Measurements from ENCODE around the gene NRL. TPM values are rescaled to one million over a fixed set of nuclear protein-coding genes. Genes with fewer than 3 reads are reported as not detected.

Gene NRL
- total and polyA plus RNA-seq, 2 donors (not counting 3 experiments of a cell fraction or from before 2014, with no cell fraction given), result 0.71 to 1.1 TPM

GRCh38 chr14:24122416-24122815 lies 7.7 kb upstream of the NRL start:
- H3K4me2 ChIP-seq (ENCODE audit: insufficient read depth, low read length), result no peak overlapping the region
- intact Hi-C loops (cut with micrococcal nuclease), result no loop called here
- no peaks in the 10 kb centered on the region for H3K79me2 ChIP-seq (ENCODE audit: control insufficient read depth, insufficient read depth, low read length)
- peaks cover 11 to 35% of the 10 kb centered on the region in 2 experiments for H3K36me3 ChIP-seq (ENCODE audit: control insufficient read depth in 2 of 2, extremely low read depth in 1 of 2, insufficient read depth in 2 of 2, low read length in 2 of 2)
- H3K9ac ChIP-seq (replicated peaks; ENCODE audit: extremely low read depth, insufficient read depth, low read length), result no peak overlapping the region
- dilution Hi-C loops (cut with MboI; ENCODE audit: extremely low pct_ligation_motif_present, low sequenced_read_pairs), result no loop called here
- BruUV-seq (replicated peaks), result no TSS peak
- H2AFZ ChIP-seq (ENCODE audit: low read depth, low read length), result no peak overlapping the region
- DNase-seq (ENCODE audit: low read depth, low spot score) (no peak), FAIRE-seq (no peak)
- CTCF ChIA-PET, result interaction anchor here (0.6 to 1.3 kb wide), 2 partner anchors 39 to 64 kb away, joined by 3 read pairs; partner anchors contain the start of gene IRF9
- H4K20me1 ChIP-seq (replicated peaks; ENCODE audit: control insufficient read depth, extremely low read depth, insufficient read depth, low read length), result no peaks in the 10 kb centered on the region
- H3K4me3 ChIP-seq (replicated peaks in 1 of 3; ENCODE audit: insufficient read depth in 1 of 3, low read depth in 1 of 3, low read length in 3 of 3), result no peak overlapping the region
- H3K9me3 ChIP-seq (replicated peaks; ENCODE audit: control insufficient read depth, insufficient read depth, low read length), result no peaks in the 10 kb centered on the region
- no peaks in the 10 kb centered on the region for H3K4me1 ChIP-seq (ENCODE audit: control insufficient read depth, extremely low read depth, insufficient read depth, low read length)
- no peak overlapping the region for H3K27ac ChIP-seq (ENCODE audit: insufficient read depth, low read depth, low read length)
- no peaks in the 10 kb centered on the region for H3K27me3 ChIP-seq (ENCODE audit: control insufficient read depth in 2 of 2, insufficient read depth in 2 of 2, low read length in 2 of 2)
- H3K9me1 ChIP-seq (replicated peaks; ENCODE audit: control insufficient read depth, extremely low read depth, insufficient read depth, low read length), result no peaks in the 10 kb centered on the region
- POLR2A ChIA-PET, result no interaction called here
- no peak for TF ChIP-seq CTCF (IDR thresholded peaks at IDR 0.05; ENCODE audit: extremely low read depth in 1 of 2, insufficient read depth in 1 of 2, low read depth in 1 of 2, low read length in 2 of 2)
- TF ChIP-seq EZH2 (IDR thresholded peaks at IDR 0.05; ENCODE audit: borderline replicate concordance, low read depth, low read length, severe bottlenecking), result no peak
- no peak for TF ChIP-seq POLR2AphosphoS5 (IDR thresholded peaks at IDR 0.05; ENCODE audit: insufficient read depth, low read depth, low read length)
- no peak for TF ChIP-seq FOS (IDR thresholded peaks at IDR 0.05; ENCODE audit: borderline replicate concordance, insufficient read depth, low read length)
- no peak for TF ChIP-seq MAX (IDR thresholded peaks at IDR 0.05; ENCODE audit: insufficient read depth, insufficient read length)
- no peak for TF ChIP-seq JUN (IDR thresholded peaks at IDR 0.05; ENCODE audit: borderline replicate concordance, insufficient read depth, insufficient read length, low read depth)
- TF ChIP-seq POLR2A (IDR thresholded peaks at IDR 0.05; ENCODE audit: low read depth, low read length), result no peak
- TF ChIP-seq MYC (IDR thresholded peaks at IDR 0.05; ENCODE audit: low read depth, low read length), result no peak
- TF ChIP-seq GATA2 (IDR thresholded peaks at IDR 0.05; ENCODE audit: insufficient read depth, insufficient read length, low read depth, low read length), result no peak

Measured in endothelial cell of umbilical vein (primary cell).